ENCODE data around the gene MAN2B2. TPM values are rescaled to one million over a fixed set of nuclear protein-coding genes. Genes with fewer than 3 reads are reported as not detected.

MAN2B2 gene
- total and polyA plus RNA-seq, 12 donors = 6.0 to 27.1 (median 18.2) TPM

GRCh38 chr4:6542951-6543350 is 32.0 kb upstream of the MAN2B2 start:
- Histone ChIP-seq H3K27me3 (peaks cover 0 to 37% (median 17%) of the 10 kb centered on the region in 7 donors), H3K36me3 (no peaks in the 10 kb centered on the region), H3K4me3 (no peak overlapping the region), H3K4me1 (no peaks in the 10 kb centered on the region), H3K9me3 (peaks cover 0 to 14% (median 7%) of the 10 kb centered on the region in 11 donors), H3K27ac (no peak overlapping the region)
- ATAC-seq = no peak
- WGBS, 2 donors = 71 to 74% methylated on average over 12 of the region's 12 CpGs
- intact Hi-C loops (cut with DNase I) = loop anchor here in 5 of 10 donors (5.0 to 10.0 kb wide), 4 partner anchors 208 to 291 kb away; partner anchors contain the start of gene WFS1 (in 1 of the 5)
- DNase-seq = no peak
- no peak for TF ChIP-seq CTCF (IDR thresholded peaks at IDR 0.05)

- intact Hi-C loops (cut with DNase I) = loop anchor here in 9 of 10 donors (2.0 to 10.0 kb wide), 6 partner anchors 211 to 294 kb away; partner anchors contain the start of gene WFS1 (in 1 of the 9)
- H3K27me3 ChIP-seq = peaks cover 0 to 14% (median 4%) of the 10 kb centered on the region in 7 donors
Observed at GRCh38 chr4:6546091-6546490, 28.9 kb upstream of the MAN2B2 start.

GRCh38 chr4:6546681-6547447 is 28.1 kb upstream of the MAN2B2 start:
- ATAC-seq (peak in 6 of 8 donors; percentile 19 to 56 (median 45)), DNase-seq (peak in 1 of 2 donors; percentile 36)
- Histone ChIP-seq H3K9me3 (peaks cover 0 to 12% (median 4%) of the 10 kb centered on the region in 11 donors), H3K27ac (no peak overlapping the region), H3K4me3 (no peak overlapping the region), H3K36me3 (no peaks in the 10 kb centered on the region), H3K27me3 (peaks cover 0 to 13% (median 2%) of the 10 kb centered on the region in 7 donors), H3K4me1 (peaks cover 0 to 11% (median 0%) of the 10 kb centered on the region in 9 donors)
- TF ChIP-seq CTCF (IDR thresholded peaks at IDR 0.05) = peak; percentile 52 to 95 (median 84)
- intact Hi-C loops (cut with DNase I) = loop anchor here in 9 of 10 donors (2.0 to 10.0 kb wide), 6 partner anchors 212 to 295 kb away; partner anchors contain the start of gene WFS1 (in 1 of the 9)
- WGBS, 2 donors = 22% methylated on average over 19 of the region's 19 CpGs

More at GRCh38 chr4:6546091-6546490, 28.9 kb upstream of the MAN2B2 start:
- no peak for TF ChIP-seq CTCF (IDR thresholded peaks at IDR 0.05)
- Histone ChIP-seq H3K4me3 (no peak overlapping the region), H3K9me3 (peaks cover 0 to 7% (median 0%) of the 10 kb centered on the region in 11 donors), H3K36me3 (no peaks in the 10 kb centered on the region), H3K27ac (no peak overlapping the region), H3K4me1 (peaks cover 0 to 11% (median 0%) of the 10 kb centered on the region in 9 donors)
- DNase-seq = no peak
- WGBS, 2 donors = 69 to 80% methylated on average over 4 of the region's 4 CpGs
- ATAC-seq = no peak

GRCh38 chr4:6548201-6548881 is 26.6 kb upstream of the MAN2B2 start:
- no peak overlapping the region for H3K27ac ChIP-seq
- 64 to 67% methylated on average over 8 of the region's 8 CpGs for WGBS, 2 donors
- TF ChIP-seq CTCF (IDR thresholded peaks at IDR 0.05) = peak in 7 of 9 donors; percentile 28 to 51 (median 37)

More at GRCh38 chr4:6548201-6548881, 26.6 kb upstream of the MAN2B2 start:
- Histone ChIP-seq H3K36me3 (no peaks in the 10 kb centered on the region), H3K9me3 (peaks cover 0 to 21% (median 8%) of the 10 kb centered on the region in 11 donors), H3K4me3 (no peak overlapping the region), H3K4me1 (peaks cover 0 to 11% (median 0%) of the 10 kb centered on the region in 9 donors), H3K27me3 (peaks cover 0 to 19% (median 2%) of the 10 kb centered on the region in 7 donors)
- intact Hi-C loops (cut with DNase I) = loop anchor here in 8 of 10 donors (5.0 to 10.0 kb wide), 5 partner anchors 214 to 296 kb away; partner anchors contain the start of gene WFS1 (in 1 of the 8)
- DNase-seq = peak in 1 of 2 donors; percentile 43
- ATAC-seq = peak in 7 of 8 donors; percentile 35 to 80 (median 63)
